ENCODE measurements around the gene IFNAR1.

GRCh38 chr21:33293811-33294216 is 31.0 kb upstream of the IFNAR1 start:
- TF ChIP-seq CTCF (IDR thresholded peaks at IDR 0.05) (no peak), POLR2A (IDR thresholded peaks at IDR 0.05) (no peak)
